Fibroblast of skin of right biceps (primary cell): ENCODE data around the gene TSC22D2.

ENCODE experiments used
- DNase-seq: peaks from one replicate; pipeline ENCODE4 v3.0.0-alpha.2; 2013

TSC22D2 gene

GRCh38 chr3:150385296-150386242, 22.5 kb upstream of the TSC22D2 start:
- no peak for DNase-seq

GRCh38 chr3:150388498-150389418, 19.3 kb upstream of the TSC22D2 start:
- DNase-seq, result no peak

- no peak for DNase-seq
Measured at GRCh38 chr3:150390087-150390486, 18.0 kb upstream of the TSC22D2 start.

- DNase-seq, result no peak
Measured at GRCh38 chr3:150391161-150391560, 16.9 kb upstream of the TSC22D2 start.

GRCh38 chr3:150393745-150394144, 14.4 kb upstream of the TSC22D2 start:
- DNase-seq, result no peak

GRCh38 chr3:150394606-150395005, 13.5 kb upstream of the TSC22D2 start:
- DNase-seq, result peak; percentile 26

- no peak for DNase-seq
Measured at GRCh38 chr3:150396491-150396890, 11.6 kb upstream of the TSC22D2 start.

- no peak for DNase-seq
Measured at GRCh38 chr3:150396956-150397550, 11.0 kb upstream of the TSC22D2 start.

- DNase-seq, result no peak
Measured at GRCh38 chr3:150399060-150399459, 9.0 kb upstream of the TSC22D2 start.

GRCh38 chr3:150401285-150401684, 6.8 kb upstream of the TSC22D2 start:
- no peak for DNase-seq

GRCh38 chr3:150402217-150402616, 5.9 kb upstream of the TSC22D2 start:
- no peak for DNase-seq

GRCh38 chr3:150404023-150404422, 4.1 kb upstream of the TSC22D2 start:
- DNase-seq, result no peak

GRCh38 chr3:150407051-150407807, 869 bp upstream of the TSC22D2 start:
- peak; percentile 83 for DNase-seq

GRCh38 chr3:150407808-150408220, 284 bp upstream of the TSC22D2 start:
- no peak for DNase-seq

- no peak for DNase-seq
Measured at GRCh38 chr3:150409125-150409511, 1.0 kb downstream of the TSC22D2 start.

GRCh38 chr3:150409512-150410310, 1.6 kb downstream of the TSC22D2 start:
- peak; percentile 68 for DNase-seq

GRCh38 chr3:150410311-150411105, 2.4 kb downstream of the TSC22D2 start:
- no peak for DNase-seq

GRCh38 chr3:150411106-150411460, 3.0 kb downstream of the TSC22D2 start:
- no peak for DNase-seq

- no peak for DNase-seq
Measured at GRCh38 chr3:150411546-150411945, 3.4 kb downstream of the TSC22D2 start.

GRCh38 chr3:150411976-150412375, 3.9 kb downstream of the TSC22D2 start:
- DNase-seq, result no peak
